Heart right ventricle (tissue), 16 donors: ENCODE measurements around the gene MREG. TPM values are rescaled to one million over a fixed set of nuclear protein-coding genes. Genes with fewer than 3 reads are reported as not detected.
A peak's percentile ranks its signal among the peaks of the same experiment; 100 is the strongest.

Experiments
- ATAC-seq, 8 donors: fragments of 200-7000 bp; cut with Tn5 transposase; one replicate each; pipeline ENCODE4 v1.9.1; 2020; ENCODE audit warnings: mild to moderate bottlenecking in 8 of 8, moderate library complexity in 8 of 8, moderate number of reproducible peaks in 1 of 8
- DNase-seq, 2 donors: peaks; one replicate each; pipeline ENCODE4 v3.0.0-alpha.2; 2020
- H3K27ac ChIP-seq, 10 donors: fragments of 200-600 bp; sonication (generic) in 2 of 10; one replicate each; pipeline versions ENCODE4 v1.5.0 to v1.8.0; 2020 to 2022; ENCODE audit warnings: mild to moderate bottlenecking in 3 of 10
- H3K27me3 ChIP-seq, 7 donors: fragments of 200-600 bp; one replicate each; pipeline ENCODE4 v1.8.0; 2021 to 2022; ENCODE audit warnings: mild to moderate bottlenecking in 2 of 7
- H3K36me3 ChIP-seq, 9 donors: fragments of 200-600 bp; sonication (generic) in 1 of 9; one replicate each; pipeline versions ENCODE4 v1.5.0 to v1.8.0; 2020 to 2022; ENCODE audit warnings: mild to moderate bottlenecking in 2 of 9
- H3K4me1 ChIP-seq, 9 donors: fragments of 200-600 bp; sonication (generic) in 1 of 9; one replicate each; pipeline versions ENCODE4 v1.5.0 to v1.8.0; 2020 to 2022; ENCODE audit warnings: mild to moderate bottlenecking in 4 of 9
- H3K4me3 ChIP-seq, 10 donors: fragments of 200-600 bp; sonication (generic) in 2 of 10; one replicate each; pipeline versions ENCODE4 v1.5.0 to v1.8.0; 2020 to 2022; ENCODE audit warnings: mild to moderate bottlenecking in 7 of 10, moderate library complexity in 2 of 10
- H3K9me3 ChIP-seq, 11 donors: fragments of 200-600 bp in 10 of 11; sonication (generic) in 2 of 11; one replicate each; pipeline versions ENCODE4 v1.5.0 to v1.8.0; 2013 to 2022; ENCODE audit warnings: mild to moderate bottlenecking in 2 of 11, control low read depth in 1 of 11, moderate library complexity in 1 of 11
- WGBS, 2 donors: extraction: QIAGEN DNeasy Blood & Tissue Kit; methylation state at CpG; one replicate each; pipeline ENCODE4 v1.1.7; 2013; ENCODE audit warnings: inconsistent platforms in 1 of 2; 5-methylcytosine and 5-hydroxymethylcytosine counted together
- intact Hi-C, 10 donors: fragments of 100-400 bp; cut with DNase I; formaldehyde crosslinking; loops; one replicate each; pipeline versions ENCODE4 v1.11.1 to v1.14.2; 2022
- polyA plus RNA-seq, 2 donors: library from polyadenylated mRNA; stranded (reverse); fragments of 200-250 nt; gene quantifications; one replicate each; pipeline ENCODE4 v1.2.3, GENCODE V29; 2013
- total RNA-seq, 10 donors: library from RNA; stranded (reverse); fragmentation: NEBNext Ultra II Directional in 3 of 10; extraction: Animal tissue kit (Norgen Biotek cat#: 25700) in 3 of 10; gene quantifications; one replicate each; pipeline versions ENCODE4 v1.2.1 to v1.2.4, GENCODE V29; 2021 to 2023
- TF ChIP-seq, protein P1 (sequence below), 9 donors: fragments of 200-600 bp; sonication (generic) in 2 of 9; IDR thresholded peaks; one replicate each; pipeline versions ENCODE4 v1.5.0 to v1.8.0; 2021 to 2022; ENCODE audit warnings: antibody characterized with exemption in 9 of 9, mild to moderate bottlenecking in 5 of 9, moderate library complexity in 1 of 9
- donor health status: Arrhythmogenic right ventricular cardiomyopathy.
- donor health status: ischemic (EF 13 %, LVEDD 7.1; RV severe dilation, severe dysfunction).
- donor health status: healthy with polysubstance abuse.
- donor health status: DM: no; HTN: yes; CAD: no.
- donor health status: DM: no; HTN: no; CAD: no.
- donor health status: ischemic (EF 25% LVEDD 6.9; RV normal size, moderate dysfunction).
- donor health status: ischemic (EF 25% LVEDD 5.7; RV mildly dilated, moderate dysfunction).
- donor health status: healthy.
- donor health status: DM: yes; HTN: yes; CAD: no.
- donor health status: Ischemic cardiomyopathy.
- donor health status: ischemic (EF 35%, LVEDD 5.7; RV mildly dilated, moderate dysfunction).
- donor health status: nonischemic (EF 11% LVEDD 7.7; RV severe dilation, severe dysfunction).
- donor health status: DM: yes; HTN: yes; CAD: no.
- donor health status: PGD.
- donor health status: ischemic (EF 29% LVEDD 5.4; RV normal size, mild dysfunction).
- donor health status: nonischemic (EF 23%, LVEDD 6.1; RV moderate dilation, normal function).

MREG gene
- total and polyA plus RNA-seq, 12 donors, result 0.13 to 1.5 (median 0.38) TPM

DNA sequence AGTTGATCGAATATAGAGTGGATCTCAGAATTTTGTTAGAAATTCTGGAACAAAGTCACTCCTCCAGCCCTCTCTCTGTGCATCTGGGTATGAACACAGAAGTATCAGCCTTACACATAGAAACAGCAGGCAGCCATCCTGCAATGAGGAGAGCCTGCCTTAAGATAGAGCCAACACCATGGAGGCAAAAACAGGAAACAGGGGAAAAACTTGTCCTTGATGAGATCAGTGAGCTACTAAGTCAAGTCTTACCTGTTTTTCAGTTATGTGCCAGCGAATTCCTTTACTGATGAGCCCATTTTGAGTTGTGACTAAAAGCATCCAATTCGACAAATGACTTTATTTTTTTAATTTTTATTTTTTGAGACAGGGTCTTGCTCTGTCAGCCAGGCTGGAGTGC is 26.6 kb upstream of the MREG start:
- DNase-seq (no peak), ATAC-seq (no peak)
- Histone ChIP-seq H3K27ac (no peak overlapping the region), H3K4me3 (no peak overlapping the region), H3K9me3 (no peaks in the 10 kb centered on the region), H3K4me1 (no peaks in the 10 kb centered on the region), H3K36me3 (peaks cover 0 to 44% (median 0%) of the 10 kb centered on the region in 9 donors), H3K27me3 (no peaks in the 10 kb centered on the region)
- WGBS, 2 donors, result 95% methylated on average over 3 of the region's 3 CpGs
- TF ChIP-seq, protein P1, sequence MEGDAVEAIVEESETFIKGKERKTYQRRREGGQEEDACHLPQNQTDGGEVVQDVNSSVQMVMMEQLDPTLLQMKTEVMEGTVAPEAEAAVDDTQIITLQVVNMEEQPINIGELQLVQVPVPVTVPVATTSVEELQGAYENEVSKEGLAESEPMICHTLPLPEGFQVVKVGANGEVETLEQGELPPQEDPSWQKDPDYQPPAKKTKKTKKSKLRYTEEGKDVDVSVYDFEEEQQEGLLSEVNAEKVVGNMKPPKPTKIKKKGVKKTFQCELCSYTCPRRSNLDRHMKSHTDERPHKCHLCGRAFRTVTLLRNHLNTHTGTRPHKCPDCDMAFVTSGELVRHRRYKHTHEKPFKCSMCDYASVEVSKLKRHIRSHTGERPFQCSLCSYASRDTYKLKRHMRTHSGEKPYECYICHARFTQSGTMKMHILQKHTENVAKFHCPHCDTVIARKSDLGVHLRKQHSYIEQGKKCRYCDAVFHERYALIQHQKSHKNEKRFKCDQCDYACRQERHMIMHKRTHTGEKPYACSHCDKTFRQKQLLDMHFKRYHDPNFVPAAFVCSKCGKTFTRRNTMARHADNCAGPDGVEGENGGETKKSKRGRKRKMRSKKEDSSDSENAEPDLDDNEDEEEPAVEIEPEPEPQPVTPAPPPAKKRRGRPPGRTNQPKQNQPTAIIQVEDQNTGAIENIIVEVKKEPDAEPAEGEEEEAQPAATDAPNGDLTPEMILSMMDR (IDR thresholded peaks at IDR 0.05), result no peak
- intact Hi-C loops, result loop anchor here in 3 of 10 donors (10.0 kb wide), 2 partner anchors 625 to 635 kb away; no protein-coding TSS in a partner anchor

DNA sequence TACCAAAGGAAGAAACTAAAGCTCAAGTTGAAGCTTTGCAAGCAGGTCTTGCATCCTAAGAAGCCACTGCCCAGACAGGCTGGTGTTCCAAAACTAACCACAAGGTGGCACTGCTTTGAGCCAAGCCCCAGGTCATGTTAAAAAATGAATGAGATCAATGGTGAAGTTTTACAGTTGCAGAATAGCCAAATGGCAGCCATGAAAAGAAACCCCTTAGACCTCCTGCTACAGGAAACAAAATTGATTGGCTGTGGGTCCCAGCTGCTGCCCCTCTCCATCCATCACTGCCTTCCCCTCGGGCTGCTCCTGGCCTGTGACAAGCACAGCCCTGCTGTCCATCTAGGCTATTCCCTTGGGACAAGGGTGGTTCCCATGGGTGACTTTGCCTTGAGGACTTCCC is 20.7 kb upstream of the MREG start:
- Histone ChIP-seq H3K4me1 (peaks cover 0 to 6% (median 0%) of the 10 kb centered on the region in 9 donors), H3K36me3 (peaks cover 0 to 24% (median 0%) of the 10 kb centered on the region in 9 donors), H3K9me3 (no peaks in the 10 kb centered on the region), H3K27me3 (no peaks in the 10 kb centered on the region), H3K4me3 (no peak overlapping the region), H3K27ac (no peak overlapping the region)
- TF ChIP-seq, protein P1 (IDR thresholded peaks at IDR 0.05), result peak; percentile 70 to 93 (median 91)
- DNase-seq (peak; percentile 44 to 54), ATAC-seq (peak in 5 of 8 donors; percentile 50 to 70 (median 56))
- intact Hi-C loops, result loop anchor here in 3 of 10 donors (10.0 kb wide), 2 partner anchors 631 to 641 kb away; no protein-coding TSS in a partner anchor
- WGBS, 2 donors, result 65 to 67% methylated on average over 1 of the region's 1 CpG

DNA sequence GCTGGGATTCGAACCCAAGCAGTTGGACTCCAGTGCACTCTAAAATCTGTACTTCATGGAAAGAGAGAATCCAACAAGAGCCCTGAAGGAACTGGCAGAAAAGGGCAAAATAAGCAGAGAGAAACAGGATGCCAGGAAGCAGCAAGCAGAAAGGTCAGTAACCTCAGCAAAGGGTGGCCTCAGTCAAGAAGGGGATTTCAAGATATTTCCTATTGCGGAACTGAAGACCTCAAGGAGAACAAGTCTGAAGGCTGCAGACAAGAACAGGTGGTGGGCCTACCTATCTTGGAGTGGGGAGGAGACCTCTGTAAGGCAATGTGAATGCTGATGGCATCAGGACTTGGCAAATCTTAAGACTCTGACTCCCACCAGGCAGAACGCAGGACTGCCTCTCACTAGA is 20.1 kb upstream of the MREG start:
- intact Hi-C loops, result loop anchor here in 3 of 10 donors (10.0 kb wide), 2 partner anchors 631 to 641 kb away; no protein-coding TSS in a partner anchor
- TF ChIP-seq, protein P1 (IDR thresholded peaks at IDR 0.05), result no peak
- no peak overlapping the region for H3K4me3 ChIP-seq
- H3K27ac ChIP-seq, result no peak overlapping the region
- DNase-seq, result no peak
- H3K9me3 ChIP-seq, result no peaks in the 10 kb centered on the region
- no peak for ATAC-seq
- whole genome bisulfite sequencing, 2 donors, result 97% methylated on average over 3 of the region's 3 CpGs
- H3K36me3 ChIP-seq, result peaks cover 0 to 29% (median 0%) of the 10 kb centered on the region in 9 donors
- no peaks in the 10 kb centered on the region for H3K27me3 ChIP-seq
- peaks cover 0 to 6% (median 0%) of the 10 kb centered on the region in 9 donors for H3K4me1 ChIP-seq

DNA sequence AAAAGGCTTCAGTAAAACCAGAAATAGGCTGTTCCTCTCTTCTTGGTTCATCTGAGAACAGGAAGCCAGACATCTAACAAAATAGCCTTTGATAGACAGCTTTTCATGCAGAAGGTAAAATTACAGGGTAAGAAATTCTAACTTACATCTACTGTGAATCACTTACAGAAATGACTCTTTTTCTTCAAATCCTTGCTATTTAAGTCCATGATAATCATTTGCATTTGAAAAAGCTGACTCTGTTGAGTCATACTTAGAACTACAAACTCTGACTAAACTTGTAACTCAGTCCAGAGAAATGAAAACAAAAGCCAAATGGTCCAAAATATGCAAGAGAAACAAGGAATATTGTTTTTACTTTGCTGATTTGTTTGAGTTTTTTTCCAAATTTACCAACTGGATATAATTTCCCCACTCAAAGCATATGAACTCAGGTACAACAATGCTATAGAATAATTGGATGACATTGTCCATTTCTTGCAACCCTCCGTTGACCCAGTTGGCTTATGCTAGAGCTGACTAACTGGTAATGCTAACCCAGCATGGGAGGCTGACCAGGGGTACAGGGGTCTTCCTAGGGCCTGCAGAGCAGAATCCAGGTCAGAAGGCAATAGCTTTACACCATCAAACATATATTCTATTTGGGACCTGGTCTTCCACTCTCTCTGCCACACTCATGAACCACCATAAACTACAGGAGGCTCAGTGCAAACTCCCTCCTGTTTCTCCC is 18.8 kb upstream of the MREG start:
- Histone ChIP-seq H3K27ac (no peak overlapping the region), H3K9me3 (no peaks in the 10 kb centered on the region), H3K27me3 (no peaks in the 10 kb centered on the region), H3K4me3 (no peak overlapping the region), H3K36me3 (peaks cover 0 to 23% (median 0%) of the 10 kb centered on the region in 9 donors), H3K4me1 (peaks cover 0 to 6% (median 0%) of the 10 kb centered on the region in 9 donors)
- no peak for ATAC-seq
- TF ChIP-seq, protein P1 (IDR thresholded peaks at IDR 0.05), result no peak
- intact Hi-C loops, result loop anchor here in 3 of 10 donors (10.0 kb wide), 2 partner anchors 633 to 643 kb away; no protein-coding TSS in a partner anchor
- 100% methylated on average over 1 of the region's 1 CpG for WGBS, 2 donors
- DNase-seq, result no peak
